GM23248 (cell line): Measurements from ENCODE around the gene PSMG2. TPM values are rescaled to one million over a fixed set of nuclear protein-coding genes. Genes with fewer than 3 reads are reported as not detected.

Experiments
- DNase-seq: peaks from one replicate; pipeline ENCODE4 v3.0.0-alpha.2; 2015
- H2AFZ ChIP-seq: fragments of 200-600 bp; sonication (generic); 2 replicates; pipeline ENCODE4 v1.6.1; 2016; ENCODE audit warnings: antibody characterized with exemption
- H3F3A ChIP-seq: fragments of 200-600 bp; sonication (generic); 2 replicates; pipeline ENCODE4 v1.6.1; 2016; ENCODE audit warnings: mild to moderate bottlenecking, antibody characterized with exemption, mixed run types; ENCODE audit not compliant: insufficient read depth
- H3K27ac ChIP-seq: fragments of 200-600 bp; sonication (generic); 2 replicates; pipeline ENCODE4 v1.5.1; 2016; ENCODE audit warnings: mild to moderate bottlenecking
- H3K27me3 ChIP-seq: fragments of 200-600 bp; sonication (generic); replicated peaks from 2 replicates; pipeline ENCODE4 v1.6.1; 2016; ENCODE audit warnings: mild to moderate bottlenecking; ENCODE audit not compliant: insufficient read depth
- H3K36me3 ChIP-seq: fragments of 200-600 bp; sonication (generic); 2 replicates; pipeline ENCODE4 v1.6.1; 2016; ENCODE audit warnings: low read depth, mild to moderate bottlenecking
- H3K4me1 ChIP-seq: fragments of 200-600 bp; sonication (generic); 2 replicates; pipeline ENCODE4 v1.6.1; 2016; ENCODE audit warnings: mild to moderate bottlenecking; ENCODE audit not compliant: insufficient read depth
- H3K4me2 ChIP-seq: fragments of 200-600 bp; sonication (generic); one replicate; pipeline ENCODE4 v1.6.1; 2016; ENCODE audit warnings: mild to moderate bottlenecking; ENCODE audit not compliant: unreplicated experiment
- H3K4me3 ChIP-seq: fragments of 200-600 bp; sonication (generic); 2 replicates; pipeline ENCODE4 v1.5.1; 2016; ENCODE audit warnings: mild to moderate bottlenecking
- H3K79me2 ChIP-seq: fragments of 200-600 bp; sonication (generic); 2 replicates; pipeline ENCODE4 v1.6.1; 2016; ENCODE audit warnings: mild to moderate bottlenecking; ENCODE audit not compliant: insufficient read depth
- H3K9ac ChIP-seq: fragments of 200-600 bp; sonication (generic); 2 replicates; pipeline ENCODE4 v1.6.1; 2016; ENCODE audit warnings: mild to moderate bottlenecking
- H3K9me2 ChIP-seq: fragments of 200-600 bp; sonication (generic); 2 replicates; pipeline ENCODE4 v1.6.1; 2016; ENCODE audit warnings: mixed run types, mild to moderate bottlenecking, moderate library complexity; ENCODE audit not compliant: insufficient read depth
- H3K9me3 ChIP-seq: fragments of 200-600 bp; sonication (generic); one replicate; pipeline ENCODE4 v1.6.1; 2017; ENCODE audit warnings: low read depth
- H4K20me1 ChIP-seq: fragments of 200-600 bp; sonication (generic); 2 replicates; pipeline ENCODE4 v1.6.0; 2016; ENCODE audit not compliant: insufficient read depth
- EZH2 ChIP-seq: fragments of 200-600 bp; sonication (generic); IDR thresholded peaks from 2 replicates; pipeline ENCODE4 v1.6.1; 2018; ENCODE audit warnings: antibody characterized with exemption, mild to moderate bottlenecking; ENCODE audit not compliant: insufficient read depth, poor library complexity, severe bottlenecking
- EZH2phosphoT487 ChIP-seq: fragments of 200-600 bp; sonication (generic); IDR thresholded peaks from 2 replicates; pipeline ENCODE4 v1.6.1; 2018; ENCODE audit warnings: antibody characterized with exemption, moderate library complexity, mild to moderate bottlenecking, low read depth; ENCODE audit not compliant: insufficient read depth
- WGBS, 2 experiments: methylation state at CpG; one replicate each; pipeline ENCODE4 v1.1.6; 2015 to 2017; ENCODE audit warnings: low lambda C conversion rate in 2 of 2, low coverage in 1 of 2; ENCODE audit errors: missing lambda C conversion rate in 2 of 2; 5-methylcytosine and 5-hydroxymethylcytosine counted together
- in situ Hi-C: fragments of 300-500 bp; cut with MboI; formaldehyde crosslinking; loops from 2 replicates; pipeline ENCODE4 v1.15.0; 2020
- polyA plus RNA-seq: library from polyadenylated mRNA; unstranded; fragments of >200 nt; fragmentation: Nextera tagmentation; extraction: Ambion mirVana; gene quantifications from 2 replicates; pipeline ENCODE4 v1.2.1, GENCODE V29; 2016
- total RNA-seq: library from RNA; depleted of rRNA; stranded (reverse); fragments of >200 nt; shearing (Covaris generic); gene quantifications from 2 replicates; pipeline ENCODE4 v1.2.3, GENCODE V29; 2014

Gene PSMG2
- total and polyA plus RNA-seq, 2 experiments from 2014 or later: 63.4 to 125 TPM

- Histone ChIP-seq H3K36me3 (peaks cover 4% of the 10 kb centered on the region; the same call in 1 of the 2 replicates), H3K27ac (no peak overlapping the region), H2AFZ (no peak overlapping the region), H3K4me3 (no peak overlapping the region), H3K27me3 (no peaks in the 10 kb centered on the region), H3K9me3 (no peaks in the 10 kb centered on the region), H3K4me1 (no peaks in the 10 kb centered on the region), H3K9ac (no peak overlapping the region), H3K79me2 (peaks cover 3% of the 10 kb centered on the region; the same call in 1 of the 2 replicates), H3K9me2 (no peaks in the 10 kb centered on the region), H4K20me1 (no peaks in the 10 kb centered on the region), H3F3A (no peaks in the 10 kb centered on the region), H3K4me2 (no peak overlapping the region)
- in situ Hi-C loops: no loop called here
- 60 to 81% methylated on average over 2 of the region's 2 CpGs for WGBS, 2 experiments
- DNase-seq: no peak
- TF ChIP-seq EZH2: no peak
- no peak for TF ChIP-seq EZH2phosphoT487
Observed at GRCh38 chr18:12694032-12694431, 8.8 kb upstream of the PSMG2 start.

GRCh38 chr18:12699747-12700146, 3.1 kb upstream of the PSMG2 start:
- Histone ChIP-seq H2AFZ (no peak overlapping the region), H3K9me3 (no peaks in the 10 kb centered on the region), H3K9ac (no peak overlapping the region), H4K20me1 (no peaks in the 10 kb centered on the region), H3K27me3 (no peaks in the 10 kb centered on the region), H3K4me2 (no peak overlapping the region), H3K36me3 (no peaks in the 10 kb centered on the region), H3K27ac (no peak overlapping the region), H3K4me3 (no peak overlapping the region), H3K9me2 (no peaks in the 10 kb centered on the region), H3F3A (peaks cover 11% of the 10 kb centered on the region; the same call in 1 of the 2 replicates), H3K4me1 (peaks cover 10% of the 10 kb centered on the region), H3K79me2 (peaks cover 50% of the 10 kb centered on the region)
- TF ChIP-seq EZH2phosphoT487 (no peak), EZH2 (no peak)
- in situ Hi-C loops: no loop called here
- 90 to 98% methylated on average over 2 of the region's 2 CpGs for WGBS, 2 experiments
- no peak for DNase-seq

GRCh38 chr18:12701161-12701560, 1.7 kb upstream of the PSMG2 start:
- 81 to 87% methylated on average over 3 of the region's 3 CpGs for WGBS, 2 experiments
- Histone ChIP-seq H2AFZ (peak overlapping the region; percentile 92), H3K79me2 (peaks cover 64% of the 10 kb centered on the region)

GRCh38 chr18:12703096-12703567, 290 bp downstream of the PSMG2 start:
- WGBS, 2 experiments: 0 to 1% methylated on average over 28 of the region's 28 CpGs
- H3K9me3 ChIP-seq: no peaks in the 10 kb centered on the region
- peak overlapping the region; percentile 97 for H3K4me2 ChIP-seq
- peak overlapping the region; percentile 96 for H3K27ac ChIP-seq
- no peak for TF ChIP-seq EZH2phosphoT487
- TF ChIP-seq EZH2: no peak
- peaks cover 10% of the 10 kb centered on the region for H3K4me1 ChIP-seq
- in situ Hi-C loops: no loop called here
- H3K27me3 ChIP-seq: no peaks in the 10 kb centered on the region
- H3K79me2 ChIP-seq: peaks cover 84% of the 10 kb centered on the region
- H4K20me1 ChIP-seq: no peaks in the 10 kb centered on the region
- peak overlapping the region; percentile 98 for H3K4me3 ChIP-seq
- no peaks in the 10 kb centered on the region for H3K9me2 ChIP-seq
- H3F3A ChIP-seq: peaks cover 11% of the 10 kb centered on the region; the same call in 1 of the 2 replicates
- no peak for DNase-seq
- H3K36me3 ChIP-seq: peaks cover 17% of the 10 kb centered on the region; the same call in 1 of the 2 replicates
- H3K9ac ChIP-seq: peak overlapping the region; percentile 98
- H2AFZ ChIP-seq: peak overlapping the region; percentile 92

More at GRCh38 chr18:12701161-12701560, 1.7 kb upstream of the PSMG2 start:
- Histone ChIP-seq H3K4me1 (peaks cover 10% of the 10 kb centered on the region), H3K4me2 (peak overlapping the region; percentile 97), H3K9ac (no peak overlapping the region), H3K9me3 (no peaks in the 10 kb centered on the region), H3K27me3 (no peaks in the 10 kb centered on the region), H3K9me2 (no peaks in the 10 kb centered on the region), H3K27ac (peak overlapping the region; percentile 96; the same call in 1 of the 2 replicates), H4K20me1 (no peaks in the 10 kb centered on the region), H3F3A (peaks cover 11% of the 10 kb centered on the region; the same call in 1 of the 2 replicates), H3K36me3 (no peaks in the 10 kb centered on the region), H3K4me3 (peak overlapping the region; percentile 98)
- DNase-seq: peak; percentile 22
- TF ChIP-seq EZH2 (no peak), EZH2phosphoT487 (no peak)
- in situ Hi-C loops: no loop called here
